ENCODE measurements around the gene TRAPPC11.

TRAPPC11 gene

DNA sequence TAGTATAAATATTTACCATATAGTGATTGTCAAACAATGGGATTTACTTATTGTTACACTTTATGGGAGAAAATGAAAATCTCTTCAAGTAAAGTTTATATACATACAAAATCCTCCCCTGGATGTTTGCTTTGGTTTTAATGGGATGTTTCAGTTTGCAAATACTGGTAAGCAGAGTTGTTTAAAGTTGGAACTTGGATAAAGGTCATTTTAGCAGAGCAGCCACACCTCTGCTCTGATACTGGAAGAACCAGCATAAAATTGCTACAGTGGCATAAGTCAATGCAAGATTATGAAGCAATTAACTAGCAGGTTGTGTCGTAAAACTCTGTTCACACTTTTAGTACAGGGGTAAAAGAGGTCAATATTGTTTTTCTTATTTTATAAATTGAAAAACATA, 101.2 kb downstream of the TRAPPC11 start:
- no peak for DNase-seq

All from hippocampal formation (tissue), 2 donors.